Naive thymus-derived CD4-positive, alpha-beta T cell (primary cell): ENCODE data around the gene MGRN1. TPM values are rescaled to one million over a fixed set of nuclear protein-coding genes. Genes with fewer than 3 reads are reported as not detected.

Experiments
- ATAC-seq: fragments of 150-1000 bp; cut with Tn5 transposase; 2 replicates; pipeline ENCODE4 v1.10.0; 2021; ENCODE audit warnings: mild to moderate bottlenecking, moderate library complexity
- CTCF ChIA-PET: fragments of 350-600 bp; sonication (Branson Sonifier 250); formaldehyde crosslinking; loops from one replicate; lab custom pipeline; 2021; ENCODE audit warnings: antibody characterized with exemption; lab: Charles Lee
- POLR2A ChIA-PET: fragments of 350-600 bp; sonication (Branson Sonifier 250); formaldehyde crosslinking; loops from one replicate; lab custom pipeline; 2021; ENCODE audit warnings: antibody characterized with exemption, inconsistent platforms; lab: Charles Lee
- DNase-seq, 9 donors: peaks; one replicate each; pipeline versions ENCODE4 v3.0.0 to v3.0.0-alpha.2; 2020 to 2022; ENCODE audit warnings: mixed read lengths in 1 of 9
- H3K27ac ChIP-seq: one replicate; pipeline ENCODE4 v1.7.0; 2013; ENCODE audit warnings: mild to moderate bottlenecking, low read depth, low read length, moderate library complexity
- H3K27me3 ChIP-seq, 2 donors: one replicate each; pipeline ENCODE4 v1.7.0; 2013; ENCODE audit warnings: low read length in 2 of 2, mild to moderate bottlenecking in 2 of 2, moderate library complexity in 2 of 2; ENCODE audit not compliant: control insufficient read depth in 2 of 2, insufficient read depth in 2 of 2
- H3K36me3 ChIP-seq, 3 experiments: 1 replicate in 2 of 3; 2 replicates in 1 of 3; pipeline ENCODE4 v1.7.0; 2013; ENCODE audit warnings: low read length in 3 of 3, mild to moderate bottlenecking in 3 of 3, moderate library complexity in 1 of 3; ENCODE audit not compliant: insufficient read depth in 3 of 3, control insufficient read depth in 2 of 3
- H3K4me1 ChIP-seq, 2 donors: one replicate each; pipeline ENCODE4 v1.7.0; 2013; ENCODE audit warnings: low read length in 2 of 2, mild to moderate bottlenecking in 2 of 2, moderate library complexity in 1 of 2; ENCODE audit not compliant: control insufficient read depth in 2 of 2, insufficient read depth in 2 of 2
- H3K4me3 ChIP-seq: 2 replicates; pipeline ENCODE4 v1.7.0; 2013; ENCODE audit warnings: mild to moderate bottlenecking, low read length
- H3K9me3 ChIP-seq, 3 experiments: 1 replicate in 2 of 3; 2 replicates in 1 of 3; pipeline ENCODE4 v1.7.0; 2013; ENCODE audit warnings: low read length in 3 of 3; ENCODE audit not compliant: control insufficient read depth in 2 of 3
- H3K27ac Mint-ChIP-seq, 9 donors: one replicate each; pipeline ENCODE4 v1.8.0; 2020 to 2022; ENCODE audit warnings: mixed read lengths in 9 of 9, mild to moderate bottlenecking in 8 of 9, moderate library complexity in 5 of 9, inconsistent platforms in 2 of 9
- H3K27me3 Mint-ChIP-seq, 5 donors: one replicate each; pipeline ENCODE4 v1.8.0; 2021 to 2022; ENCODE audit warnings: mixed read lengths in 5 of 5, mild to moderate bottlenecking in 1 of 5
- H3K36me3 Mint-ChIP-seq, 5 donors: one replicate each; pipeline ENCODE4 v1.8.0; 2020 to 2022; ENCODE audit warnings: mixed read lengths in 5 of 5, mild to moderate bottlenecking in 3 of 5, inconsistent platforms in 1 of 5
- H3K4me1 Mint-ChIP-seq, 7 donors: one replicate each; pipeline ENCODE4 v1.8.0; 2020 to 2022; ENCODE audit warnings: mixed read lengths in 7 of 7, mild to moderate bottlenecking in 3 of 7, inconsistent platforms in 1 of 7
- H3K4me3 Mint-ChIP-seq, 10 donors: one replicate each; pipeline ENCODE4 v1.8.0; 2020 to 2022; ENCODE audit warnings: mild to moderate bottlenecking in 10 of 10, mixed read lengths in 10 of 10, moderate library complexity in 6 of 10, inconsistent platforms in 2 of 10
- H3K9me3 Mint-ChIP-seq, 11 donors: one replicate each; pipeline ENCODE4 v1.8.0; 2020 to 2022; ENCODE audit warnings: mixed read lengths in 11 of 11, mild to moderate bottlenecking in 4 of 11, inconsistent platforms in 1 of 11, moderate library complexity in 1 of 11
- intact Hi-C, 2 donors: fragments of 100-400 bp; cut with micrococcal nuclease; formaldehyde crosslinking; loops; one replicate each; pipeline ENCODE4 v1.15.1; 2023
- polyA plus RNA-seq, 2 donors: library from polyadenylated mRNA; unstranded; fragments of 300-500 nt; fragmentation: Illumina TruSeq; gene quantifications; one replicate each; pipeline ENCODE4 v1.2.3, GENCODE V29; 2021
- total RNA-seq, 6 experiments: library from RNA in 5 of 6; stranded (reverse) in 5 of 6; gene quantifications; 1 replicate in 5 of 6; 2 replicates in 1 of 6; pipeline ENCODE4 v1.2.3 and lab custom pipeline; 2021 to 2026

The MGRN1 gene
- total and polyA plus RNA-seq, 7 experiments from 2014 or later = 4.9 to 103 (median 71.1) TPM

- Mint-ChIP-seq H3K4me3 (peak overlapping the region; percentile 91 to 99 (median 94)), H3K4me1 (peaks cover 27 to 50% (median 45%) of the 10 kb centered on the region in 7 donors), H3K27me3 (no peaks in the 10 kb centered on the region), H3K9me3 (peaks cover 0 to 6% (median 0%) of the 10 kb centered on the region in 11 donors), H3K36me3 (peaks cover 0 to 17% (median 10%) of the 10 kb centered on the region in 5 donors), H3K27ac (peak overlapping the region; percentile 25 to 95 (median 91))
- no peak for DNase-seq
- Histone ChIP-seq H3K4me3 (peak overlapping the region; percentile 72), H3K27ac (peak overlapping the region; percentile 83), H3K27me3 (no peaks in the 10 kb centered on the region), H3K4me1 (peaks cover 18 to 21% of the 10 kb centered on the region in 2 donors), H3K9me3 (no peaks in the 10 kb centered on the region), H3K36me3 (no peaks in the 10 kb centered on the region)
- ATAC-seq = no peak
- CTCF ChIA-PET = interaction anchor here (0.6 to 1.1 kb wide), 2 partner anchors 24 to 124 kb away, joined by 3 to 4 read pairs; no protein-coding TSS in a partner anchor
- POLR2A ChIA-PET = interaction anchor here (0.8 to 4.2 kb wide), 4 partner anchors 10 to 88 kb away, joined by 3 to 28 read pairs (median 3); partner anchors contain the start of genes CDIP1 and NUDT16L1
- intact Hi-C loops = no loop called here
Measured at GRCh38 chr16:4626396-4626795, 1.8 kb downstream of the MGRN1 start.

GRCh38 chr16:4628283-4628682 is 3.7 kb downstream of the MGRN1 start:
- Histone ChIP-seq H3K4me1 (peaks cover 18 to 21% of the 10 kb centered on the region in 2 donors), H3K4me3 (no peak overlapping the region), H3K27me3 (no peaks in the 10 kb centered on the region), H3K9me3 (no peaks in the 10 kb centered on the region), H3K36me3 (no peaks in the 10 kb centered on the region), H3K27ac (no peak overlapping the region)
- Mint-ChIP-seq H3K27me3 (no peaks in the 10 kb centered on the region), H3K4me3 (peak overlapping the region in 1 of 10 donors; percentile 6), H3K36me3 (peaks cover 0 to 20% (median 12%) of the 10 kb centered on the region in 5 donors), H3K27ac (peak overlapping the region in 2 of 9 donors; percentile 9 to 12), H3K9me3 (peaks cover 0 to 8% (median 0%) of the 10 kb centered on the region in 11 donors), H3K4me1 (peaks cover 27 to 54% (median 45%) of the 10 kb centered on the region in 7 donors)
- DNase-seq = no peak
- intact Hi-C loops = no loop called here
- ATAC-seq = no peak
- ChIA-PET POLR2A (no interaction called here), CTCF (no interaction called here)

GRCh38 chr16:4631444-4631843 is 6.8 kb downstream of the MGRN1 start:
- Histone ChIP-seq H3K27ac (no peak overlapping the region), H3K27me3 (no peaks in the 10 kb centered on the region), H3K36me3 (peaks cover 0 to 15% (median 0%) of the 10 kb centered on the region in 3 experiments), H3K4me3 (no peak overlapping the region), H3K9me3 (no peaks in the 10 kb centered on the region), H3K4me1 (peaks cover under 1 to 7% of the 10 kb centered on the region in 2 donors)
- intact Hi-C loops = no loop called here
- Mint-ChIP-seq H3K4me3 (no peak overlapping the region), H3K27me3 (no peaks in the 10 kb centered on the region), H3K9me3 (peaks cover 0 to 8% (median 0%) of the 10 kb centered on the region in 11 donors), H3K4me1 (peaks cover 9 to 40% (median 26%) of the 10 kb centered on the region in 7 donors), H3K27ac (peak overlapping the region in 3 of 9 donors; percentile 12 to 25 (median 14)), H3K36me3 (peaks cover 0 to 23% (median 13%) of the 10 kb centered on the region in 5 donors)
- no peak for ATAC-seq
- ChIA-PET POLR2A (interaction anchor here (0.5 to 0.6 kb wide), 2 partner anchors 284 to 988 kb away, joined by 3 to 4 read pairs; no protein-coding TSS in a partner anchor), CTCF (no interaction called here)
- no peak for DNase-seq

GRCh38 chr16:4633910-4634635 is 9.4 kb downstream of the MGRN1 start:
- peaks cover 0 to 26% (median 0%) of the 10 kb centered on the region in 3 experiments for H3K36me3 ChIP-seq
- no peak overlapping the region for H3K4me3 Mint-ChIP-seq
- H3K27ac Mint-ChIP-seq = peak overlapping the region in 2 of 9 donors; percentile 33 to 38
- peaks cover 0 to 22% (median 11%) of the 10 kb centered on the region in 5 donors for H3K36me3 Mint-ChIP-seq
- H3K9me3 ChIP-seq = no peaks in the 10 kb centered on the region
- peaks cover 8 to 32% (median 14%) of the 10 kb centered on the region in 7 donors for H3K4me1 Mint-ChIP-seq
- no peaks in the 10 kb centered on the region for H3K4me1 ChIP-seq
- no peak overlapping the region for H3K4me3 ChIP-seq
- intact Hi-C loops = no loop called here
- no peak overlapping the region for H3K27ac ChIP-seq
- no peaks in the 10 kb centered on the region for H3K27me3 Mint-ChIP-seq
- ChIA-PET CTCF (no interaction called here), POLR2A (interaction anchor here (1.2 kb wide), 1 partner anchor 182 kb away, joined by 5 read pairs; no protein-coding TSS in a partner anchor)
- DNase-seq = no peak
- H3K9me3 Mint-ChIP-seq = peaks cover 0 to 8% (median 0%) of the 10 kb centered on the region in 11 donors
- no peak for ATAC-seq
- no peaks in the 10 kb centered on the region for H3K27me3 ChIP-seq

GRCh38 chr16:4634768-4635167 is 10.1 kb downstream of the MGRN1 start:
- Histone ChIP-seq H3K36me3 (peaks cover 0 to 32% (median 0%) of the 10 kb centered on the region in 3 experiments), H3K27ac (no peak overlapping the region), H3K9me3 (no peaks in the 10 kb centered on the region), H3K27me3 (no peaks in the 10 kb centered on the region), H3K4me3 (no peak overlapping the region), H3K4me1 (no peaks in the 10 kb centered on the region)
- Mint-ChIP-seq H3K27me3 (no peaks in the 10 kb centered on the region), H3K4me1 (peaks cover 9 to 34% (median 17%) of the 10 kb centered on the region in 7 donors), H3K36me3 (peaks cover 0 to 21% (median 8%) of the 10 kb centered on the region in 5 donors), H3K4me3 (no peak overlapping the region), H3K27ac (peak overlapping the region in 1 of 9 donors; percentile 4), H3K9me3 (peaks cover 0 to 8% (median 0%) of the 10 kb centered on the region in 11 donors)
- POLR2A ChIA-PET = interaction anchor here (0.8 to 1.2 kb wide), 2 partner anchors 72 to 183 kb away, joined by 5 read pairs; no protein-coding TSS in a partner anchor
- ATAC-seq (no peak), DNase-seq (no peak)
- CTCF ChIA-PET = no interaction called here
- intact Hi-C loops = no loop called here

GRCh38 chr16:4636196-4636595 is 11.6 kb downstream of the MGRN1 start:
- peaks cover 16 to 44% (median 24%) of the 10 kb centered on the region in 7 donors for H3K4me1 Mint-ChIP-seq
- peaks cover 0 to 17% (median 5%) of the 10 kb centered on the region in 5 donors for H3K36me3 Mint-ChIP-seq
- peaks cover 0 to 4% (median 0%) of the 10 kb centered on the region in 11 donors for H3K9me3 Mint-ChIP-seq
- ChIA-PET POLR2A (no interaction called here), CTCF (interaction anchor here (1.0 kb wide), 1 partner anchor 12 kb away, joined by 3 read pairs; the partner anchor contains the start of gene MGRN1)
- intact Hi-C loops = loop anchor here in 1 of 2 donors (1.0 kb wide), 1 partner anchor 11 kb away; no protein-coding TSS in a partner anchor
- no peaks in the 10 kb centered on the region for H3K27me3 Mint-ChIP-seq
- Histone ChIP-seq H3K4me3 (no peak overlapping the region), H3K27ac (no peak overlapping the region), H3K36me3 (peaks cover 0 to 36% (median 4%) of the 10 kb centered on the region in 3 experiments), H3K27me3 (no peaks in the 10 kb centered on the region), H3K9me3 (no peaks in the 10 kb centered on the region), H3K4me1 (no peaks in the 10 kb centered on the region)
- H3K27ac Mint-ChIP-seq = peak overlapping the region in 2 of 9 donors; percentile 10 to 46
- no peak overlapping the region for H3K4me3 Mint-ChIP-seq
- no peak for DNase-seq
- no peak for ATAC-seq
